Activated naive CD8-positive, alpha-beta T cell (primary cell): ENCODE results near the gene LRP1B.

Source experiments
- H3K27ac Mint-ChIP-seq: one replicate; pipeline ENCODE4 v1.8.0; 2021; ENCODE audit warnings: mixed read lengths
- H3K27me3 Mint-ChIP-seq: one replicate; pipeline ENCODE4 v1.8.0; 2021; ENCODE audit warnings: mixed read lengths
- H3K36me3 Mint-ChIP-seq: one replicate; pipeline ENCODE4 v1.8.0; 2021; ENCODE audit warnings: mixed read lengths
- H3K4me1 Mint-ChIP-seq: one replicate; pipeline ENCODE4 v1.8.0; 2021; ENCODE audit warnings: low read depth, mixed read lengths
- H3K4me3 Mint-ChIP-seq: one replicate; pipeline ENCODE4 v1.8.0; 2021; ENCODE audit warnings: mild to moderate bottlenecking, mixed read lengths
- H3K9me3 Mint-ChIP-seq: one replicate; pipeline ENCODE4 v1.8.0; 2021; ENCODE audit warnings: low read depth, mixed read lengths

Gene LRP1B

DNA sequence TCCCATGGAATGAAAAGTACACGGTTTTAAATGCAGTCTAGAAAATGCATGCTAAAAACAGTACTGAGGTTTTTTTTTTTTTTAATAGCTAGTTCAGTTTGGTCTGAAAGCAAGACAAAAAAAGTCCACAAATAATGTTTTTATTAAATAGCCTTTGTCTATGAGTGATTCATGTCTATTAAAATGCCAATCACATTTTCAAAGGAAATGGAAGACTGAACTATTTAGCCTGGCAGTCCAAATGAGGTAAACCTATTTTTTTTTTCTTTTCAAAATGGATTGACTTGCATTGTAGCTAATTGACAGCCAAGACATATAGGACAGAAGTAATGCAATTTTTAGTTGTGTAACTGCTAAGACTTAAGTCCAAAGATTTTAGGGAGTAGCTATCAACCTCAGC is 90.3 kb downstream of the LRP1B start:
- Mint-ChIP-seq H3K27me3 (no peaks in the 10 kb centered on the region), H3K36me3 (no peaks in the 10 kb centered on the region), H3K4me3 (no peak overlapping the region), H3K27ac (no peak overlapping the region), H3K4me1 (no peaks in the 10 kb centered on the region), H3K9me3 (no peaks in the 10 kb centered on the region)

DNA sequence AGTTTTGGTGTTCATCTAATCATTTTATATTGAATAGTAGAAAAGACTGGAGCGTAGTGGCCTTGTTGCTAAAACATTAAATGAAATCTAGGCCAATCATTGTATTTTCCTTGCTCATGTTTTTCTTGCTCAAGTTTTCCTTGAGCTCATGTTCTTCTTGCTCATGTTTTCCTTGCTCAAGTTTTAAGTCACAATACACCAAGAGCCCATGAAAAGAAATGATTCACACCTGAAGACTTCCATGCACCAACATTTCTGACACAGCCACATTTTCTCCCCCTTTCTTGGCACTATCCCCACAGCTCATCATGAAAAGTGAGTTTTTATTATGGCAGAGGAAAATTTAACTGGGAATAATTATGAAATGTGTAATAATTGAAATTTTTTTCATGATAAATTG is 92.0 kb downstream of the LRP1B start:
- Mint-ChIP-seq H3K4me1 (no peaks in the 10 kb centered on the region), H3K4me3 (no peak overlapping the region), H3K36me3 (no peaks in the 10 kb centered on the region), H3K9me3 (peaks cover 5% of the 10 kb centered on the region), H3K27me3 (no peaks in the 10 kb centered on the region), H3K27ac (no peak overlapping the region)

DNA sequence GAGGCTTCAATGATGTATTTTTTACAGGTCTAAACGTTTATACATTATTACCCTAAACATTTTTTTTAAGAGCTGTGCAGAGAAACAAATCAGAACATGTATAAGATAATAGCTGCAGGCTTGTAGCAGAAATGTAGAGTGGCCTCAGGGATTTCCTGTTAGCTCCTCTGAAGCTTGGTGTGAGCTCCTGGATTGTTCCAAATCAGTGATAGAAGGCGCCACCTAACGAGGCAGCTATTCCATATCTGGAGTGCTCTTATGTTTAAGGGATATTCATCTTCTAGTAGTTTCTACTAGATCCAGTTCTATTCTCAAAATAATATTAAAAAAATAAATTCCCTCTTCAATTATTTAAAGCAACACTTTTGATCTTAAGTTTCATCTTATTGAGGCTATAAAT is 93.1 kb downstream of the LRP1B start:
- Mint-ChIP-seq H3K4me1 (no peaks in the 10 kb centered on the region), H3K9me3 (peaks cover 5% of the 10 kb centered on the region), H3K4me3 (no peak overlapping the region), H3K36me3 (no peaks in the 10 kb centered on the region), H3K27me3 (no peaks in the 10 kb centered on the region), H3K27ac (no peak overlapping the region)

DNA sequence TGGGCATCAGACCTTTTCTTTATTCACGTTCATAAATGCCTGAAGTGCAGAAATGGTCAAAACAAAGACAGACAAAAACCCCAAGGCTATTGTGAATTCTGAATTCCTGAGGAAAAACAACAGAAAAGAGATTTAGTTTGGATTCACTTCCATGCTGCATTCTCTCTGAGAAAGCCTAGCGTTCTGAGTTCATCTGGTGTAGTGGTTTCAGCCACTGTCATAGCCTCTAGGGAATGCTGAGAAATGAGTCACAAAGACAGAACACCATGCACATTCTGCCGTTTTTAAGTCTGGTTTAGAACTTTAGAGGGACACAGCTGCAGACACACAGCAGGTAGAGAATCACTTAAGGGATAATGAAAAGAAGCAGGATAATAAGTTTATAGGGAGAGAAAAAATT is 93.8 kb downstream of the LRP1B start:
- Mint-ChIP-seq H3K4me1 (no peaks in the 10 kb centered on the region), H3K27ac (no peak overlapping the region), H3K4me3 (no peak overlapping the region), H3K27me3 (no peaks in the 10 kb centered on the region), H3K36me3 (no peaks in the 10 kb centered on the region), H3K9me3 (peaks cover 5% of the 10 kb centered on the region)

DNA sequence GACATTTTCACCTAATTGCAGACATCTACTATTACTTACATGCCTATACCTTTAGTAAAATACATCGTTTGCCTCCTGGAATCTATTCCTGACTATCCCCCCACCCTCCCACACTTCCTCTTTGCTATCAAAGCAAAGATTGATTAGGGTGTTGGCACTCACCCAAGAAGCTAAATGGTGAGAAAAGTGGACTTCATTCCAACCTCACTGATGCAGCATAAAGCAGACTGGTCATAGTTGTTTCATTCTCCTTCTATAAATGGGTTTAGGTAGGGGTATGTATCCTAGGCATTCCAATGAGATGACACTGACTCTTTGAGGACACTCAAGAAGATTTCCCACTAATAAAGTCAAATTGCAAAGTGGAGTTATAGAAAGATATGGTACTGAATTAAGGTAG is 97.4 kb downstream of the LRP1B start:
- Mint-ChIP-seq H3K4me1 (no peaks in the 10 kb centered on the region), H3K27ac (no peak overlapping the region), H3K27me3 (no peaks in the 10 kb centered on the region), H3K36me3 (no peaks in the 10 kb centered on the region), H3K4me3 (no peak overlapping the region), H3K9me3 (peaks cover 9% of the 10 kb centered on the region)

DNA sequence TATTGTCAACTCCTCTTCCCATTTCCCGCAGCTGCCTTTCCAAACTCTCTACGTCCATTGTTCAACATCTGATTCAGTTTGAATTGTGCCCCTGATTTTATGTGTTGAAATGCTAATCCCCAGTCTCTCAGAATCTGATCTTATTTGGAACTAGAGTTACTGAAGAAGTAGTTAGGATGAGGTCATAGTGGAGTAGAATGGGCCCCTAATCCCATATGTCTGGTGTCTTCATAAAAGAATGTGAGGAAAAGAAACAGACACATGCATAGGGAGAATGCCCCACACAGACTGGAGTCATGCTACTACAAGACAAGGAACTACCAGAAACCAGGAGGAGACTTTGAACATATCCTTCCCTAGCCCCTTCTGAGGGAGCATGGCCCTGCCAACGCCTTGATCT is 99.2 kb downstream of the LRP1B start:
- Mint-ChIP-seq H3K9me3 (peaks cover 9% of the 10 kb centered on the region), H3K4me3 (no peak overlapping the region), H3K36me3 (no peaks in the 10 kb centered on the region)

DNA sequence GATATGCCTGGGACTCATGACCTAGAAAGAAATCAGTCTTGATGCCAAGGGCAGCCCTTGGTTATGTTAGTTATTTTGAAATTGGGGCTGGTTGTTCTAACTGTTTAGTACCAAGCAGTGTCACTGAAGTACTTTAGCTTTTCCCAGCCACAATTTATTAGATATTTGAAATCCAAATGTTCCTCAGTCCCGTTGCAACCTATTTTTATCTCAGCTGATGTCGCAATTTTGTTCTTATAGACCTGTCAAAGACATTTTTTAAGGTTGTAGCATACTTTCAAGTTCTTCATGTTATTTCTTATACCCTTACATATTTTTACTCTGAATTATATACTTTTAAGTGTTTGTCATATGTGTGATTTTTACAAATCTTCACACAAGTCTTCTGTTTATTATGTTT is 100.1 kb downstream of the LRP1B start:
- peaks cover 9% of the 10 kb centered on the region for H3K9me3 Mint-ChIP-seq
- H3K27ac Mint-ChIP-seq: no peak overlapping the region
- H3K4me1 Mint-ChIP-seq: no peaks in the 10 kb centered on the region
- no peak overlapping the region for H3K4me3 Mint-ChIP-seq
- H3K36me3 Mint-ChIP-seq: no peaks in the 10 kb centered on the region
- no peaks in the 10 kb centered on the region for H3K27me3 Mint-ChIP-seq

More for the DNA sequence above, 99.2 kb downstream of the LRP1B start:
- H3K27ac Mint-ChIP-seq: no peak overlapping the region
- H3K4me1 Mint-ChIP-seq: no peaks in the 10 kb centered on the region
- H3K27me3 Mint-ChIP-seq: no peaks in the 10 kb centered on the region

DNA sequence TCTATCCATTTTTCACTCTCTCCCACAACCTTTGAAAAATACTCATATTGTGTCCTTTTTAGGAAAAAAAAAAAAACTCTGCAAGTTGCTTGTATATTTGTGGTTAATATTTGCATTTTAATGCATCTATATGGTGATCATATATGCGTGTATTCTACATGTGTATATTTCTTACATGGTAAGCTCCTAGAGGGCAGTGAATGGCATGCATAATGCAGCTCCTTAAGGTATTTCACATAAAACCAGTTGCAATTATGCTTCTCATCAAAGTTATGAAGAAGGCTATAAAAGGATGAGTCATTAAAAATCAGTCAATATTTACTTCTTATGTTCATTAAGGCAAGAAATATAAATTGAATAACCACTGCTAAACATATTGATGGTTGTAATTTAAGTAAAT is 100.8 kb downstream of the LRP1B start:
- H3K9me3 Mint-ChIP-seq: peaks cover 9% of the 10 kb centered on the region
- H3K36me3 Mint-ChIP-seq: no peaks in the 10 kb centered on the region
- no peak overlapping the region for H3K27ac Mint-ChIP-seq
- no peaks in the 10 kb centered on the region for H3K4me1 Mint-ChIP-seq
- H3K4me3 Mint-ChIP-seq: no peak overlapping the region
- H3K27me3 Mint-ChIP-seq: no peaks in the 10 kb centered on the region

DNA sequence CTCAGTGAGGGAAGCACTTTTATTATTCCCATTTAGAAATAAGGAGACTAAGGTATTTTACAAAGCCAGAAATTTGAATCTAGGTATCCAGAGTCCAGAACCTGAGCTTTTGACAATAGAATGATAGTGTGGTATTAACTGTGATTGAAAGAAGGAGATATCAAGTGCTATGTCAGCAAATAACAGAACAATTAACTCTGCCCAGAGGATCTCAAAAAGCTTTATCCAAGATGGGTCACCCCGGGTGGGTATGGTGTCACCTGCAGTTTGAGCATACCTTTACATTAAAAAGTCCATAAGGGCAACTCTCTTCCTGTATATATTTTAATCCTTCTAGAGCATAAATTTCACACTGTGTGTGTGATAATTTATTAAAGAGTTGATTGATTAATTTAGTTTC is 105.4 kb downstream of the LRP1B start:
- H3K27me3 Mint-ChIP-seq: no peaks in the 10 kb centered on the region
- H3K4me3 Mint-ChIP-seq: no peak overlapping the region
- H3K36me3 Mint-ChIP-seq: no peaks in the 10 kb centered on the region
- no peak overlapping the region for H3K27ac Mint-ChIP-seq
- no peaks in the 10 kb centered on the region for H3K4me1 Mint-ChIP-seq
- no peaks in the 10 kb centered on the region for H3K9me3 Mint-ChIP-seq

DNA sequence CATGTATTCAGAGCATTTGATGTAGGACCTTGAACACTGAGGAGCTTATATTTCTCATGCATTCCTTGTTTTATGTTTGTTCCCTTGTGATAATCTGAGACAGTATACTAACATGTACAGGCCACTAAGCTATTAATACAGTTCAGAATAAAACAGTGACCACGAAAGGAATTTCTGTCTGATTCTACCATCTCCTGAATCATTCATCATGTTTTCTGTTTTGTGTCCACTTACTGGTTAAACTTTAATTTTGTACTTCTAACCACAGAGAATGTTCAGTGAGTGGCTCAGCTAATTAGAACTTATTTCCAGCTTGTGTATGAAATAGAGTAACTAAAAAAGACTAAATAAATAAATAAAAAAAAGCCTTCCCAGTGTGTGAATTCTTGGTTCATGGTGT is 110.4 kb downstream of the LRP1B start:
- H3K4me3 Mint-ChIP-seq: no peak overlapping the region
- peaks cover 7% of the 10 kb centered on the region for H3K9me3 Mint-ChIP-seq
- H3K36me3 Mint-ChIP-seq: no peaks in the 10 kb centered on the region
- H3K27me3 Mint-ChIP-seq: no peaks in the 10 kb centered on the region
- H3K4me1 Mint-ChIP-seq: no peaks in the 10 kb centered on the region
- H3K27ac Mint-ChIP-seq: no peak overlapping the region

DNA sequence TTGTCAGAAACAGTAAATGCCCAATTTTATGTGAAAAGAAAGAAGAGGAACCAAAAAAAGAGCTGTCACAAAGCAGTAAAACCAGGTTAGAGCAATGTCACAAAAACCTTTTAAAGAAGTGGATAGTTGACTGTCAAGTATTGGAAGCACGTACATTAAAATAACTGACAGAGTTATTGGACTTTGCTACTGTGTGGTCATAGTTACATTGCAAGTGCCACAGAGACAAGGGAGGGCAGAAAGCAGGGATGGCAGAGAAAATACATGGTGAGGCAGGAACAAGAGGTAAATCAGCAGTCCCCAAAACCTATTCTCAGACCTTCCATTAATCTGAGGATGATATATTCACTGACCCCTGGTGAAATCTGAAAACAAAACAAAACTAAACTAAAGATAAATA is 116.3 kb downstream of the LRP1B start:
- Mint-ChIP-seq H3K4me3 (no peak overlapping the region), H3K9me3 (peaks cover 7% of the 10 kb centered on the region), H3K36me3 (no peaks in the 10 kb centered on the region), H3K27me3 (no peaks in the 10 kb centered on the region), H3K27ac (no peak overlapping the region), H3K4me1 (no peaks in the 10 kb centered on the region)

DNA sequence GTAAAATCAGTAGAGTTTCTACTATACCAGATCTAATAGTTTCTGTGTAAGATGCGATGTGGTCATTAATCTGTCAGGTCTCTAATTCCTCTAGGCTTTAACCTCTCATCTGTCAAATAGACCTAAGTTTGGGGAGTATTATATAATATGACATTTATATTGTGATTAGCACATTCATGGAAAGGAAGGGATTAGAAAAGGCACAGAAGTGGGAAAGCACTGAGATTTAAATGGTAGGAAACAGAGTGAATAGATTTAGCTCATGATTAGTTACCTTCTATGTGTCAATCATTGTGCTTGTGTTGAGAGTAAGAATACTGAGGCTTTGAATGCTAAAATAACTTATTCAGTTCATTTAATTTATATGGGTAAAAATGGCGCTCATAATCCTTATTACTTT is 118.0 kb downstream of the LRP1B start:
- Mint-ChIP-seq H3K27me3 (no peaks in the 10 kb centered on the region), H3K27ac (no peak overlapping the region), H3K36me3 (no peaks in the 10 kb centered on the region), H3K4me1 (no peaks in the 10 kb centered on the region), H3K9me3 (peaks cover 4% of the 10 kb centered on the region), H3K4me3 (no peak overlapping the region)

DNA sequence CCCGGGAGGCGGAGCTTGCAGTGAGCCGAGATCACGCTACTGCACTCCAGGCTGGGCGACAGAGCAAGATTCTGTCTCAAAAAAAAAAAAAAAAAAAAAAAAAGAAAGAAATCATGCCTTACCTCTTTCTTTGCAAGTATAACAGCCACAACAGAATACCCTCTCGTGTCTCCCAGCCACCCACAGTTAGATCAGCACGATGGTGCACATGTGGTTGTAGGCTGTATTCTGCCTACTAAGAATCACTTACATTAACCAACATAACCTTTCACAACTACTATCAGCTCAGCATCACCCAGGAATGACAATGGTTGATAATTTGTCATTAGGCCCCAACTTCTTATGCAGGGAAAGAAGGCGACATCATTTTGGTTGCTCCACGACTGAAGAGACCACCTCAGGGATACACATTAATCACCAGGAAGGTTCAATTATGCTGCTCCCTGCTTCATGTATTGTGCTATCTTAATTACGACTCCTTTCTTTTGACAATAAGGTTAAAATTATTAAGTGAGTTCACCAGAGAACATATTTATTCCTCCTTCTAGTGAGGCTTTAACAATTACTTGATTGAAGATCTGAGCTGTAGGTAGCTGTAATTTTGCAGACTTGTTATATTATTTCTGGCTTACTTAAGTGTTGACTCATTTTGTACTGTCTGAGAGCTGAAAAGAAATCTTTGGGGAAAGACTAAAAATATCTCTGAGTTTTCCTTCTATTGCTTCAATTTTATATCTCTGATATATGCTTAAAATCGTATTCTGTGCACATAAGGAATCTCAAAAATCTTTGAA is 120.1 kb downstream of the LRP1B start:
- Mint-ChIP-seq H3K36me3 (no peaks in the 10 kb centered on the region), H3K4me3 (no peak overlapping the region), H3K9me3 (no peaks in the 10 kb centered on the region), H3K4me1 (no peaks in the 10 kb centered on the region), H3K27me3 (no peaks in the 10 kb centered on the region), H3K27ac (no peak overlapping the region)

DNA sequence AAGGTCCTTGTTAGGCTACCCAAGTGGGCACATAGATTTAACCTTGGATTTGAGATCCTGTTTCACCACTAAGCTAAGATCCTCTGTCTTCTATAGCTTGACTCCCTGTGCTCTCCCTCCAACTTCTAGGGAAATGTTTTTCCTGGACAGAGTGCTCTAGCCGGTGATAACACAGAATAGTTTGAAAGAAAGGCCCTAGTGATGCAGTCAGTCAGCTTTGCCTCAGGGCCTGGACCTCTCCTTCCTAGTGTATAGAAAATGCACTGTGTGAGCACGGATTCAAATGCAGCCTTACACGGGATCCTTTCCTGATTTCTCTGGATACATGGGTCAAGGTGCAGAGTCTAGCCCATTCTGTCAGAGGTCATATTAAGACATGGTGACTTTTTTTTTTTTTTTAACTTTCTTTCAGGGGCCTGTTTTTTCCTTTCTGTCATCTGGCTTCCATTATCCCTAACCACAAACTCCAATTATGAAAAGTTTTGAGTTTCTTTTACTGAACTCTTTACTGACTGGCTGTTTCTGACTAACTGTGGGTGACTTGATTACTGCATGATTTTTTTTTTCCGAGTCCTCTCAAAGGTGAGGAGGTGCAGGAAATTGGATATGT is 122.6 kb downstream of the LRP1B start:
- H3K27ac Mint-ChIP-seq: no peak overlapping the region
- no peaks in the 10 kb centered on the region for H3K27me3 Mint-ChIP-seq
- no peaks in the 10 kb centered on the region for H3K4me1 Mint-ChIP-seq
- no peaks in the 10 kb centered on the region for H3K36me3 Mint-ChIP-seq
- no peaks in the 10 kb centered on the region for H3K9me3 Mint-ChIP-seq
- no peak overlapping the region for H3K4me3 Mint-ChIP-seq

DNA sequence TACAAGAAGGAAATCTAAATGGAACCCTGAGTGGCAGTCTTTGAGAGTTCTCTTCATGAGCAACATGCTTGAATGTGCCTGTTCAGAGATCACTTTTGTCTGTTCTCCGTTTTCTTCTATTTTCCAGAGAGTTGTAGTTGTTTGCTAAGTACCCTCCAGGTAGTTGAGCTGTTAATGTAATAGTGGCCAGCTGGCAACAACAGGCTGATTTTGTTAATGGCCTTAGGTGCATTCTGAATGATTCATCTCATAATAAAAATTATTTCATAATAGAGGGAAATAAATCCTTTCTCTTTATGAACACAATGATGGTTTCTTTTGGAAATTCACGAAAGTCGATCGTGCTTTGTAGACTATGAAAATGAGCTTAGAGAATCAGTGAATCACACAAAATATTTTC is 136.8 kb downstream of the LRP1B start:
- Mint-ChIP-seq H3K27me3 (no peaks in the 10 kb centered on the region), H3K36me3 (no peaks in the 10 kb centered on the region), H3K4me1 (no peaks in the 10 kb centered on the region), H3K9me3 (peaks cover 10% of the 10 kb centered on the region), H3K4me3 (no peak overlapping the region), H3K27ac (no peak overlapping the region)

DNA sequence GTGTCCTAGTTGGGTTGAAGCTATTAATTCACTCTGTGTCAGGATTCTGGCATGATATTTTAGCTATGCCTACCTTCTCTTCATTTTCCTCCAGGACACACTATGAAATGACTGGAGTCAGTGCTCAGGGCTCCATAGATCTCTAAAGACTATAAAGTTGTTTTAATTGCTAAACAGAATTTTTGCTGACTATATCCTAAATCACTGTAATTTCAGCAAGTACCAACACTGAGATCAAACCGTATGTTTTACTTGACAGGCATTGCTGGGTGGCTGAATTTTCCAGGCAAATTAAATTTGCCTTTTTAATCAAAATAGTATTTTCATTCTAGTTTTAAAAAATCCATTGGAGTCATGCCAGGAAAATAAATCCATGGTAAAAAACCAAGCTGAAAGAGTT is 138.1 kb downstream of the LRP1B start:
- H3K4me1 Mint-ChIP-seq: no peaks in the 10 kb centered on the region
- no peak overlapping the region for H3K4me3 Mint-ChIP-seq

More for the DNA sequence above, 138.1 kb downstream of the LRP1B start:
- Mint-ChIP-seq H3K36me3 (no peaks in the 10 kb centered on the region), H3K9me3 (peaks cover 10% of the 10 kb centered on the region), H3K27me3 (no peaks in the 10 kb centered on the region), H3K27ac (no peak overlapping the region)
